ENCODE results near the gene CHTF8. TPM values are rescaled to one million over a fixed set of nuclear protein-coding genes. Genes with fewer than 3 reads are reported as not detected.

The CHTF8 gene
- total RNA-seq, 2 experiments from 2014 or later: 133 to 138 TPM

DNA sequence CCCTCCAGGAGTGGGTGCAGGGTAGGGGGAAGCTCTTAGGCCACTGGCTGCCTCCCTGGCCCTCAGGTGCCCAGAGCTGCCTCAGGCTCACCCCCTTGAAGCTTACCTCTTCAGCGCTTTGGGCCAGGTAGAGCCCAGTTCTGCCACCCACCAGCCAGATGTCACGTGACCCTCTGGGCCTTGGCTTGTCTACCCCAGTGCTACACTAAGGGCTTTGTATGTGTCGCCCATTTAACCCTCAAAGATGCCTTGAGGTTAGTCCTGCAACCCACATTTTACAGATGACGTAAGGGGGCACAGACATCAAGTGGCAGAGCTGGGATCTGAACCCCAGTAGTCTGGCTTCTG lies 23.5 kb downstream of the CHTF8 start:
- Mint-ChIP-seq H3K4me1 (peaks cover 19% of the 10 kb centered on the region), H3K27ac (no peak overlapping the region), H3K4me3 (no peak overlapping the region), H3K9me3 (no peaks in the 10 kb centered on the region), H3K27me3 (peaks cover 28% of the 10 kb centered on the region), H3K36me3 (ENCODE audit: low read depth) (no peaks in the 10 kb centered on the region)
- DNase-seq: no peak
- ChIA-PET CTCF (interaction anchor here (2.3 kb wide), 1 partner anchor 15 kb away, joined by 15 read pairs; no protein-coding TSS in a partner anchor), POLR2A (interaction anchor here (1.5 to 1.8 kb wide), 2 partner anchors 10 to 24 kb away, joined by 4 to 7 read pairs; partner anchors contain the start of genes CHTF8 and UTP4)

- Mint-ChIP-seq H3K36me3 (ENCODE audit: low read depth) (no peaks in the 10 kb centered on the region), H3K4me3 (no peak overlapping the region)
Observed at GRCh38 chr16:69108064-69108904, 24.1 kb downstream of the CHTF8 start.

GRCh38 chr16:69107316-69107962 lies 24.9 kb downstream of the CHTF8 start:
- CTCF ChIA-PET: interaction anchor here (2.3 kb wide), 1 partner anchor 16 kb away, joined by 15 read pairs; no protein-coding TSS in a partner anchor
- Mint-ChIP-seq H3K4me3 (no peak overlapping the region), H3K4me1 (peaks cover 16% of the 10 kb centered on the region), H3K9me3 (no peaks in the 10 kb centered on the region), H3K36me3 (ENCODE audit: low read depth) (no peaks in the 10 kb centered on the region), H3K27me3 (peaks cover 38% of the 10 kb centered on the region), H3K27ac (no peak overlapping the region)
- DNase-seq: no peak
- POLR2A ChIA-PET: interaction anchor here (1.5 to 1.8 kb wide), 2 partner anchors 12 to 25 kb away, joined by 4 to 7 read pairs; partner anchors contain the start of genes CHTF8 and UTP4

More at GRCh38 chr16:69108064-69108904, 24.1 kb downstream of the CHTF8 start:
- H3K27me3 Mint-ChIP-seq: peaks cover 31% of the 10 kb centered on the region
- CTCF ChIA-PET: interaction anchor here (2.3 kb wide), 1 partner anchor 15 kb away, joined by 15 read pairs; no protein-coding TSS in a partner anchor
- H3K4me1 Mint-ChIP-seq: peaks cover 19% of the 10 kb centered on the region
- DNase-seq: no peak
- H3K9me3 Mint-ChIP-seq: no peaks in the 10 kb centered on the region
- POLR2A ChIA-PET: interaction anchor here (1.5 to 1.8 kb wide), 2 partner anchors 11 to 24 kb away, joined by 4 to 7 read pairs; partner anchors contain the start of genes CHTF8 and UTP4
- no peak overlapping the region for H3K27ac Mint-ChIP-seq

DNA sequence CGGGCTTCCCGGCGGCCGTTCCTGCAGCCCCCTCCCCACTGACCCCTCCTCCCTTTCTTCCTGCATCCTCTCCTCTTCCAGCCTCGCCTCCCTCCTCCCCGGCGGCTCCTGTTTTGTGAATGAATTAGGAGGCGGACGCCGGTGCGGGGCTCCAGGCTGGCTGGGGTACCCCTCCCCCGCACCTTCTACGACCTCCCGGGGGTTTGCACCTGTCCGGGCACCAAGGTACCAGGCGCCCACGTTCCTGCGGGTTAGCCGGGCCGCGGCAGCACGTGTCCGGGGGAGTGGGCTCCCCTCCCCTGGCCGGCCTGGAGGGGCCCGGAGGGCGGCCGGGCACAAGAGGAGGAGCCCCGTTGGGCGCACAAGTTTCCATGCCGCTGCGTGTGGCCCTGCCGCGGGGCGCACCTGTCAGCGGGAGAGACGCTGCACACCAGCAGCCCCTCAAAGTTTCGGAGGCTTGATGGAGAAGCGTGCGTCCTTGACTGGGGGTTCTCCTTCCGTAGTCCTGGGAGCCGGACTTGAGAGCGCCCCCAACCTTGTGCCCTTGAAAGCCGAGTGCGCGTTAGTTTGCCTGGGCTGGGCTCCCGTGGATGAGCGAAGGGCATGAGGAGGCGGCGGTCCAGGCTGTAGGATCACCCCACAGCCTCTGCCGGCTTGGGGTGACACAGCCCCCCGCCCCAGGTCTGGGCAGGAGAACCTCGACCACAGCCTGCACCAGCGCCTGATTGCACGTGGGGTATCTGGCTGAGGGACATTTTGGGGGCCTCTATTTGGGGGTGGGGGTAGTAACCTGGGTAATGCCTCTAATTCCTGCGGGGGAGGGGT lies 25.7 kb downstream of the CHTF8 start:
- ChIA-PET CTCF (interaction anchor here (1.4 to 2.3 kb wide), 2 partner anchors 17 to 18 kb away, joined by 4 to 13 read pairs; no protein-coding TSS in a partner anchor), POLR2A (no interaction called here)
- Mint-ChIP-seq H3K36me3 (ENCODE audit: low read depth) (no peaks in the 10 kb centered on the region), H3K4me1 (peaks cover 15% of the 10 kb centered on the region), H3K27ac (no peak overlapping the region), H3K4me3 (no peak overlapping the region), H3K27me3 (peaks cover 39% of the 10 kb centered on the region), H3K9me3 (no peaks in the 10 kb centered on the region)
- DNase-seq: no peak

DNA sequence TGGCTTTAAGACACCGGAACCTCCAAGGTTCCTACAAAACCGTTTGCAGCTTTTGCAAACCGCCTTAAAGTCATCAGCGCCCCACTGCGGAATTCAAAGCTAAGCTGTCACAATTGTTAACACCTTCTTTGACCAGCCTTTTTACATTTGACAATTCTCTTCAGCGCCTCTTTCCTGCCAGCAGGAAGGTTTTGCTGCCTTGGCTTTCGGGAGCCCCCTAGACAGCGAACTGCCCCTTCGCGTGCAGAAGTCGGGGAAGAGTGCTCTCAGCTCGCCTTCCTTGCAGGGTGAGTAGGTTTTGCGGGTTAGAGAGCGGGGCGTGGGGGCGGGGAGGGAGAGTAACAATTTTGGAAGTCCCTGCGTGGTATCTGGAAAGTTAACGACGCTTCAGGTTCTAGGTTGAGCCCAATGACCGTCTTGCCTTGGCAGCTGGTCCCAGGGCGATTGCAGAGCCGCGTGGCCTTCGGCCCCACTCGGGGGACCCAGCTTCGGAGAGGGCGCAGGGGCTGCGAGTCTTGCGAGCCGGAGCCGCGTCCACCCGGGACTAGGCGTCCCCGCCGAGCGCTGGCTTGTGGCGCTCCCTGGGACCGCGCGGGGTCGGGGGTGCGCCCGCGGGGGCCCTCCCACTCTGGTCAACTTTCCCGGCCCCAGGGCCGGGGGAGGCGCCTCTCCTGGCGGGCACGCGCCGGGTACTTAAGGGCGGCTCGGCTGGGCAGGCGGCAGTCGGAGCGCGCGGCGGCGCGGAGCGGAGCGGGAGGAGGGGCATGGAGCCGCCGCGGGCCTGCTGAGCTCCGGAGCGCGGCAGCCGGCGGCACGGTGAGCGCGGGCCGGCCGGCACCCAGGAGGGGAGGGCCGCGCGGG lies 26.7 kb downstream of the CHTF8 start, which contains the start of gene HAS3:
TSS of gene HAS3 (plus strand) at position 153 of the 861 bp plus-strand sequence. CDS start 3,743 bp downstream, outside the sequence.
- peak; percentile 36 for DNase-seq
- Mint-ChIP-seq H3K27me3 (peaks cover 43% of the 10 kb centered on the region), H3K9me3 (no peaks in the 10 kb centered on the region), H3K4me1 (peaks cover 15% of the 10 kb centered on the region), H3K36me3 (ENCODE audit: low read depth) (no peaks in the 10 kb centered on the region), H3K4me3 (peak within 1 kb of the TSS; percentile 69), H3K27ac (no peak within 1 kb of the TSS)
- ChIA-PET POLR2A (interaction anchor here (1.0 kb wide), 1 partner anchor 27 kb away, joined by 3 read pairs; no protein-coding TSS in a partner anchor), CTCF (interaction anchor here (0.8 to 2.3 kb wide), 7 partner anchors 12 to 515 kb away, joined by 3 to 13 read pairs (median 4); no protein-coding TSS in a partner anchor)

GRCh38 chr16:69100071-69100691 lies 32.2 kb downstream of the CHTF8 start:
- Mint-ChIP-seq H3K4me1 (peaks cover 2% of the 10 kb centered on the region), H3K27me3 (peaks cover 21% of the 10 kb centered on the region), H3K4me3 (no peak overlapping the region), H3K27ac (no peak overlapping the region), H3K9me3 (no peaks in the 10 kb centered on the region), H3K36me3 (ENCODE audit: low read depth) (no peaks in the 10 kb centered on the region)
- ChIA-PET POLR2A (no interaction called here), CTCF (interaction anchor here (0.9 kb wide), 1 partner anchor 579 kb away, joined by 3 read pairs; no protein-coding TSS in a partner anchor)
- no peak for DNase-seq

DNA sequence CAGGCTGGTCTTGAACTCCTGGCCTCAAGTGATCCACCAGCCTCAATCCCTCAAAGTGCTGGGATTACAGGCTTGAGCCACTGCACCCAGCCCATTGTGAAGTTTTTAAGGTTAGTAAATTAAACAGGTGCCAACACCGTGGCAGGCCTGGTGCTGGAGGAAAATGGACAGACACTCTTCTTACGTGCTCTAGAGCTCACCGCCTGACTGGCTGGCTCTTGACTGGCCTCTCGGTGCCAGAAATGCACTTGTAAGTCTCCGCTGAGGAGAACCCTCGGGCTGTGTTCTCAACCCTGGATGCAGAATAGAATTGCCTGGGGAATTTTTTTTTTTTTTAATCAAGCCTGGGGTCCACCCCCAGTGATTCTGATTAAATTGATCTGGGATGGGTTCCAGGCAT lies 37.2 kb downstream of the CHTF8 start:
- CTCF ChIA-PET: interaction anchor here (0.6 to 1.0 kb wide), 2 partner anchors 17 to 259 kb away, joined by 3 to 4 read pairs; no protein-coding TSS in a partner anchor
- H3K27ac Mint-ChIP-seq: no peak overlapping the region

GRCh38 chr16:69094501-69094900 lies 37.9 kb downstream of the CHTF8 start:
- Mint-ChIP-seq H3K27ac (no peak overlapping the region), H3K4me3 (no peak overlapping the region), H3K36me3 (ENCODE audit: low read depth) (no peaks in the 10 kb centered on the region), H3K4me1 (peaks cover 8% of the 10 kb centered on the region), H3K27me3 (peaks cover 10% of the 10 kb centered on the region), H3K9me3 (no peaks in the 10 kb centered on the region)
- ChIA-PET CTCF (interaction anchor here (0.6 to 1.3 kb wide), 3 partner anchors 17 to 258 kb away, joined by 3 to 4 read pairs (median 3); no protein-coding TSS in a partner anchor), POLR2A (no interaction called here)
- no peak for DNase-seq

More for the DNA sequence above, 37.2 kb downstream of the CHTF8 start:
- peaks cover 3% of the 10 kb centered on the region for H3K4me1 Mint-ChIP-seq
- no peaks in the 10 kb centered on the region for H3K9me3 Mint-ChIP-seq
- no peak for DNase-seq
- H3K27me3 Mint-ChIP-seq: peaks cover 10% of the 10 kb centered on the region
- POLR2A ChIA-PET: no interaction called here
- no peaks in the 10 kb centered on the region for H3K36me3 Mint-ChIP-seq (ENCODE audit: low read depth)
- H3K4me3 Mint-ChIP-seq: no peak overlapping the region

GRCh38 chr16:69093974-69094373 lies 38.4 kb downstream of the CHTF8 start:
- Mint-ChIP-seq H3K4me1 (peaks cover 13% of the 10 kb centered on the region), H3K27ac (no peak overlapping the region), H3K27me3 (peaks cover 10% of the 10 kb centered on the region), H3K4me3 (no peak overlapping the region), H3K36me3 (ENCODE audit: low read depth) (no peaks in the 10 kb centered on the region), H3K9me3 (no peaks in the 10 kb centered on the region)
- ChIA-PET POLR2A (no interaction called here), CTCF (interaction anchor here (0.7 to 1.3 kb wide), 4 partner anchors 11 to 29 kb away, joined by 3 read pairs; partner anchors contain the start of gene HAS3)
- DNase-seq: no peak

GRCh38 chr16:69089091-69089910 lies 43.1 kb downstream of the CHTF8 start:
- Mint-ChIP-seq H3K27me3 (peaks cover 8% of the 10 kb centered on the region), H3K4me3 (no peak overlapping the region), H3K36me3 (ENCODE audit: low read depth) (peaks cover 7% of the 10 kb centered on the region), H3K4me1 (peaks cover 27% of the 10 kb centered on the region), H3K27ac (no peak overlapping the region), H3K9me3 (no peaks in the 10 kb centered on the region)
- ChIA-PET POLR2A (interaction anchor here (1.3 kb wide), 1 partner anchor 246 kb away, joined by 3 read pairs; the partner anchor contains the start of gene TANGO6), CTCF (interaction anchor here (0.8 to 1.1 kb wide), 3 partner anchors 16 to 568 kb away, joined by 3 to 4 read pairs (median 3); partner anchors contain the start of gene HAS3)
- peak; percentile 55 for DNase-seq

Data from activated CD4-positive, alpha-beta memory T cell treated with anti-CD3 and anti-CD28 coated beads, Interleukin-2, amount 10 ng/mL, durations not matched to agents 7 days and 5 days (primary cell).